Keratinocyte (primary cell): Measurements from ENCODE around the gene PTPN4. TPM values are rescaled to one million over a fixed set of nuclear protein-coding genes. Genes with fewer than 3 reads are reported as not detected.

Source experiments
- DNase-seq: peaks from one replicate; pipeline ENCODE4 v3.0.0-alpha.2; 2011; ENCODE audit warnings: low read depth, missing footprints, low spot score
- FAIRE-seq: peaks from 2 replicates; lab custom pipeline; 2011; peaks lifted over from hg19 to GRCh38; lab: Jason Lieb, UNC
- H2AFZ ChIP-seq: 2 replicates; pipeline ENCODE4 v1.6.0; 2012; ENCODE audit warnings: low read length, control low read depth, inconsistent platforms; ENCODE audit not compliant: control insufficient read depth
- H3K27ac ChIP-seq: 2 replicates; pipeline ENCODE4 v1.5.1; 2011; ENCODE audit warnings: low read length; ENCODE audit not compliant: control insufficient read depth, insufficient read depth
- H3K27me3 ChIP-seq: 3 replicates; pipeline ENCODE4 v1.6.0; 2011; ENCODE audit warnings: low read length; ENCODE audit not compliant: control insufficient read depth, insufficient read depth; ENCODE audit errors: extremely low read depth
- H3K36me3 ChIP-seq, 2 experiments: 2 replicates in 1 of 2; 3 replicates in 1 of 2; pipeline ENCODE4 v1.5.1; 2011; ENCODE audit warnings: low read length in 2 of 2, mild to moderate bottlenecking in 1 of 2; ENCODE audit not compliant: control insufficient read depth in 2 of 2, insufficient read depth in 2 of 2; ENCODE audit errors: extremely low read depth in 1 of 2
- H3K4me1 ChIP-seq: 3 replicates; pipeline ENCODE4 v1.5.1; 2011; ENCODE audit warnings: low read length; ENCODE audit not compliant: control insufficient read depth, insufficient read depth; ENCODE audit errors: extremely low read depth
- H3K4me2 ChIP-seq: 3 replicates; pipeline ENCODE4 v1.6.0; 2011; ENCODE audit warnings: low read depth, low read length; ENCODE audit not compliant: control insufficient read depth, insufficient read depth; ENCODE audit errors: extremely low read depth
- H3K4me3 ChIP-seq, 3 experiments: fragments of 200-600 bp in 1 of 3; sonication (generic) in 1 of 3; 2 replicates in 2 of 3; 3 replicates in 1 of 3; pipeline ENCODE4 v1.5.1; 2011 to 2016; ENCODE audit warnings: low read length in 3 of 3, mild to moderate bottlenecking in 3 of 3, control low read depth in 2 of 3, inconsistent platforms in 1 of 3, low read depth in 1 of 3, mixed read lengths in 1 of 3, mixed run types in 1 of 3, moderate library complexity in 1 of 3; ENCODE audit not compliant: control insufficient read depth in 2 of 3, insufficient read depth in 2 of 3; ENCODE audit errors: extremely low read depth in 1 of 3
- H3K79me2 ChIP-seq: 2 replicates; pipeline ENCODE4 v1.6.0; 2012; ENCODE audit warnings: low read length; ENCODE audit not compliant: control insufficient read depth, insufficient read depth
- H3K9ac ChIP-seq: 3 replicates; pipeline ENCODE4 v1.6.0; 2011; ENCODE audit warnings: low read length; ENCODE audit not compliant: control insufficient read depth, insufficient read depth; ENCODE audit errors: extremely low read depth
- H3K9me1 ChIP-seq: 3 replicates; pipeline ENCODE4 v1.6.0; 2011; ENCODE audit warnings: low read length; ENCODE audit not compliant: control insufficient read depth, insufficient read depth; ENCODE audit errors: extremely low read depth
- H3K9me3 ChIP-seq: 2 replicates; pipeline ENCODE4 v1.5.1; 2012; ENCODE audit warnings: low read depth, low read length; ENCODE audit not compliant: control insufficient read depth
- H4K20me1 ChIP-seq: 3 replicates; pipeline ENCODE4 v1.6.0; 2011; ENCODE audit warnings: low read length; ENCODE audit not compliant: control insufficient read depth, insufficient read depth; ENCODE audit errors: extremely low read depth
- CTCF ChIP-seq, 3 experiments: IDR thresholded peaks in 1 of 3; conservative IDR thresholded peaks in 1 of 3; optimal IDR thresholded peaks in 1 of 3; 2 replicates in 2 of 3; 3 replicates in 1 of 3; pipeline versions ENCODE3 to v1.5.1; 2011; ENCODE audit warnings: low read length in 3 of 3, mild to moderate bottlenecking in 3 of 3, moderate library complexity in 2 of 3, control low read depth in 1 of 3, inconsistent platforms in 1 of 3; ENCODE audit not compliant: insufficient read depth in 2 of 3; ENCODE audit errors: extremely low read depth in 1 of 3
- EZH2 ChIP-seq: IDR thresholded peaks from one replicate; pipeline ENCODE4 v1.6.1; 2012; ENCODE audit warnings: inconsistent platforms, mild to moderate bottlenecking, low read length, moderate library complexity
- dilution Hi-C: fragments of 300-500 bp; cut with MboI; formaldehyde crosslinking; loops from one replicate; pipeline ENCODE4 v1.7.0; 2020; ENCODE audit warnings: low sequenced_read_pairs; ENCODE audit not compliant: extremely low pct_ligation_motif_present
- polyA plus RNA-seq, 5 experiments: library from polyadenylated mRNA; depleted of rRNA in 3 of 5; stranded (reverse) in 3 of 5; stranded (forward) in 1 of 5; unstranded in 1 of 5; fragments of >200 nt; gene quantifications; 1 replicate in 1 of 5; 2 replicates in 3 of 5; 3 replicates in 1 of 5; pipeline versions ENCODE4 v1.2.1 to v1.2.3, GENCODE V29; 2011 to 2012; ENCODE audit warnings: missing spikeins in 2 of 5, low read depth in 1 of 5, low replicate concordance in 1 of 5

Gene PTPN4
- polyA plus RNA-seq, 1 donor (not counting 4 experiments of a cell fraction or from before 2014, with no cell fraction given), result 20.6 TPM

DNA sequence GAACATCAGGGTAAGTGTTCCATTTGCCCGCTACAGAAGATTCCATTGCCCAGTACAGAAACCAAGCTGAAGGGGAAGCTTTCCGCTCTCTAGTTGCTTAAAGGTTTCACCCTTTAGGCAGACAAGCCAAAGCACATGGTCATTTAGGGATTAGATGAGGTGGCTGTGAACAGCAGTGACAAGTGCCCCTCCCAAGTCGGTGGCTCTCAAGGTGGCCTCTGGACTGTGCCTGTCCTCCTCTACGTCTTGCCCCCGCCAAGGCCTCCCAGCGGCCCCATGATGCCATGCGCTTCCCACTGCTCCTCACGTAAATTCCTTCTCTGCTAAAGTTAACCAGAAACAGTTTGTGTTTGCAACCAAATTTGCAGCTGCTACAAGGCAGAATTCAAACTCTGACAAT is 24.2 kb upstream of the PTPN4 start:
- Histone ChIP-seq H3K27me3 (no peaks in the 10 kb centered on the region), H3K9me1 (no peaks in the 10 kb centered on the region), H4K20me1 (no peaks in the 10 kb centered on the region), H3K79me2 (no peaks in the 10 kb centered on the region), H3K4me1 (no peaks in the 10 kb centered on the region), H2AFZ (no peak overlapping the region), H3K9me3 (no peaks in the 10 kb centered on the region), H3K4me2 (no peak overlapping the region), H3K36me3 (no peaks in the 10 kb centered on the region), H3K4me3 (no peak overlapping the region), H3K9ac (no peak overlapping the region), H3K27ac (no peak overlapping the region)
- dilution Hi-C loops, result no loop called here
- FAIRE-seq (no peak), DNase-seq (no peak)
- TF ChIP-seq CTCF (optimal IDR thresholded peaks at IDR 0.05 in 1 of 3, IDR thresholded peaks at IDR 0.05 in 1 of 3, conservative IDR thresholded peaks at IDR 0.05 in 1 of 3; ENCODE audit: extremely low read depth in 1 of 3, insufficient read depth in 2 of 3, low read length in 3 of 3) (no peak), EZH2 (no peak)

GRCh38 chr2:119736021-119736420 is 23.7 kb upstream of the PTPN4 start:
- TF ChIP-seq EZH2 (no peak), CTCF (optimal IDR thresholded peaks at IDR 0.05 in 1 of 3, IDR thresholded peaks at IDR 0.05 in 1 of 3, conservative IDR thresholded peaks at IDR 0.05 in 1 of 3; ENCODE audit: extremely low read depth in 1 of 3, insufficient read depth in 2 of 3, low read length in 3 of 3) (no peak)
- FAIRE-seq, result no peak
- Histone ChIP-seq H3K9me1 (no peaks in the 10 kb centered on the region), H3K4me2 (no peak overlapping the region), H3K4me3 (no peak overlapping the region), H3K9me3 (no peaks in the 10 kb centered on the region), H3K79me2 (no peaks in the 10 kb centered on the region), H4K20me1 (no peaks in the 10 kb centered on the region), H3K36me3 (no peaks in the 10 kb centered on the region), H3K9ac (no peak overlapping the region), H2AFZ (no peak overlapping the region), H3K27ac (no peak overlapping the region), H3K4me1 (no peaks in the 10 kb centered on the region), H3K27me3 (no peaks in the 10 kb centered on the region)
- dilution Hi-C loops, result no loop called here
- no peak for DNase-seq
